Measurements from ENCODE around the gene GPC6.

DNA sequence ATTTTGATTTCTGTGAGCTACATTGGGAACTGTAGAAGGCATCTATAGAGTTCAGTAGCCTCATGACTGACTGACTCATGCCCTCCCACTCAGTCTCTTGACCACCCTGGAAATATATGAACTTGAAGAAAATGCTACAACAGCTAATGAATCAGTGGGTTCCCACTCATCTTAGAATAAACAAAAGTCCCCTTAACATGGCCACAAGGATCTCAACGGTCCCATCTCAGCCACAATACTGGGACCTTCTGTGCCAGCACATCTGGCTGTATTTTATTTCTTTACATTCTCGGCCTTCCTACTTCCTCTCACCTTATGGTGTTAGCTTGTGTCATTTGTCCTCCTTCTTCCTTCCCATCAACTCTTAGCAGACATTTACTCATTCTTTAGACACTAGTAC lies 633.1 kb downstream of the GPC6 start:
- no peak for TF ChIP-seq EZH2 (IDR thresholded peaks at IDR 0.05; ENCODE audit: insufficient read depth, low read length)
- TF ChIP-seq, protein P1, sequence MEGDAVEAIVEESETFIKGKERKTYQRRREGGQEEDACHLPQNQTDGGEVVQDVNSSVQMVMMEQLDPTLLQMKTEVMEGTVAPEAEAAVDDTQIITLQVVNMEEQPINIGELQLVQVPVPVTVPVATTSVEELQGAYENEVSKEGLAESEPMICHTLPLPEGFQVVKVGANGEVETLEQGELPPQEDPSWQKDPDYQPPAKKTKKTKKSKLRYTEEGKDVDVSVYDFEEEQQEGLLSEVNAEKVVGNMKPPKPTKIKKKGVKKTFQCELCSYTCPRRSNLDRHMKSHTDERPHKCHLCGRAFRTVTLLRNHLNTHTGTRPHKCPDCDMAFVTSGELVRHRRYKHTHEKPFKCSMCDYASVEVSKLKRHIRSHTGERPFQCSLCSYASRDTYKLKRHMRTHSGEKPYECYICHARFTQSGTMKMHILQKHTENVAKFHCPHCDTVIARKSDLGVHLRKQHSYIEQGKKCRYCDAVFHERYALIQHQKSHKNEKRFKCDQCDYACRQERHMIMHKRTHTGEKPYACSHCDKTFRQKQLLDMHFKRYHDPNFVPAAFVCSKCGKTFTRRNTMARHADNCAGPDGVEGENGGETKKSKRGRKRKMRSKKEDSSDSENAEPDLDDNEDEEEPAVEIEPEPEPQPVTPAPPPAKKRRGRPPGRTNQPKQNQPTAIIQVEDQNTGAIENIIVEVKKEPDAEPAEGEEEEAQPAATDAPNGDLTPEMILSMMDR (IDR thresholded peaks at IDR 0.05; ENCODE audit: insufficient read depth, low read depth, low read length): no peak

Data from astrocyte (in vitro differentiated cells and primary cell).